Astrocyte (in vitro differentiated cells and primary cell): Measurements from ENCODE around the gene RAB11FIP4. TPM values are rescaled to one million over a fixed set of nuclear protein-coding genes. Genes with fewer than 3 reads are reported as not detected.
A peak's percentile ranks its signal among the peaks of the same experiment; 100 is the strongest.

Experiments
- DNase-seq: peaks from one replicate; pipeline ENCODE4 v3.0.0-alpha.2; 2010; ENCODE audit warnings: low read depth
- FAIRE-seq: peaks from 2 replicates; lab custom pipeline; 2011; peaks lifted over from hg19 to GRCh38; lab: Jason Lieb, UNC
- H2AFZ ChIP-seq: 2 replicates; pipeline ENCODE4 v1.6.0; 2012; ENCODE audit warnings: low read depth, low read length, inconsistent platforms
- H3K27ac ChIP-seq: 2 replicates; pipeline ENCODE4 v1.5.1; 2011; ENCODE audit warnings: low read depth, low read length, inconsistent platforms
- H3K27me3 ChIP-seq: 2 replicates; pipeline ENCODE4 v1.6.0; 2011; ENCODE audit warnings: low read length, inconsistent platforms; ENCODE audit not compliant: insufficient read depth
- H3K36me3 ChIP-seq: 2 replicates; pipeline ENCODE4 v1.5.1; 2011; ENCODE audit warnings: low read length, inconsistent platforms; ENCODE audit not compliant: insufficient read depth
- H3K4me1 ChIP-seq: 2 replicates; pipeline ENCODE4 v1.5.1; 2011; ENCODE audit warnings: low read length, inconsistent platforms; ENCODE audit not compliant: insufficient read depth
- H3K4me2 ChIP-seq: 2 replicates; pipeline ENCODE4 v1.6.0; 2012; ENCODE audit warnings: low read length, inconsistent platforms
- H3K4me3 ChIP-seq: 2 replicates; pipeline ENCODE4 v1.5.1; 2011; ENCODE audit warnings: low read depth, mild to moderate bottlenecking, low read length, inconsistent platforms; ENCODE audit not compliant: insufficient read depth
- H3K79me2 ChIP-seq: 2 replicates; pipeline ENCODE4 v1.6.0; 2012; ENCODE audit warnings: mild to moderate bottlenecking, low read length, inconsistent platforms; ENCODE audit not compliant: insufficient read depth
- H3K9ac ChIP-seq: 2 replicates; pipeline ENCODE4 v1.6.0; 2012; ENCODE audit warnings: mild to moderate bottlenecking, low read length, inconsistent platforms
- H3K9me3 ChIP-seq: 2 replicates; pipeline ENCODE4 v1.5.1; 2012; ENCODE audit warnings: low read depth, mild to moderate bottlenecking, low read length, inconsistent platforms; ENCODE audit not compliant: insufficient read depth
- H4K20me1 ChIP-seq: 2 replicates; pipeline ENCODE4 v1.6.0; 2012; ENCODE audit warnings: low read length, inconsistent platforms; ENCODE audit not compliant: insufficient read depth
- H3K27ac Mint-ChIP-seq: one replicate; pipeline ENCODE4 v1.8.0; 2021; ENCODE audit warnings: mild to moderate bottlenecking, mixed read lengths; ENCODE audit not compliant: unreplicated experiment
- H3K27me3 Mint-ChIP-seq: one replicate; pipeline ENCODE4 v1.8.0; 2021; ENCODE audit warnings: low read depth, mixed read lengths; ENCODE audit not compliant: unreplicated experiment
- H3K36me3 Mint-ChIP-seq: one replicate; pipeline ENCODE4 v1.8.0; 2021; ENCODE audit warnings: low read depth, mixed read lengths; ENCODE audit not compliant: unreplicated experiment
- H3K4me1 Mint-ChIP-seq: one replicate; pipeline ENCODE4 v1.8.0; 2021; ENCODE audit warnings: low read depth, mixed read lengths; ENCODE audit not compliant: unreplicated experiment
- H3K4me3 Mint-ChIP-seq: one replicate; pipeline ENCODE4 v1.8.0; 2021; ENCODE audit warnings: mild to moderate bottlenecking, moderate library complexity, mixed read lengths; ENCODE audit not compliant: unreplicated experiment
- H3K9me3 Mint-ChIP-seq: one replicate; pipeline ENCODE4 v1.8.0; 2021; ENCODE audit warnings: mild to moderate bottlenecking, mixed read lengths; ENCODE audit not compliant: unreplicated experiment
- EZH2 ChIP-seq: IDR thresholded peaks from 2 replicates; pipeline ENCODE4 v1.6.1; 2012; ENCODE audit warnings: mild to moderate bottlenecking, low read length, inconsistent platforms; ENCODE audit not compliant: insufficient read depth
- total RNA-seq: library from RNA; stranded (reverse); gene quantifications from 2 replicates; pipeline ENCODE4 v1.2.1, GENCODE V29; 2021
- TF ChIP-seq, protein P1 (sequence below): IDR thresholded peaks from 2 replicates; pipeline ENCODE4 v1.5.1; 2011; ENCODE audit warnings: low read depth, mild to moderate bottlenecking, inconsistent platforms, low read length, moderate library complexity; ENCODE audit not compliant: insufficient read depth

Gene RAB11FIP4
- total RNA-seq, 1 donor from 2014 or later: 4.4 TPM

DNA sequence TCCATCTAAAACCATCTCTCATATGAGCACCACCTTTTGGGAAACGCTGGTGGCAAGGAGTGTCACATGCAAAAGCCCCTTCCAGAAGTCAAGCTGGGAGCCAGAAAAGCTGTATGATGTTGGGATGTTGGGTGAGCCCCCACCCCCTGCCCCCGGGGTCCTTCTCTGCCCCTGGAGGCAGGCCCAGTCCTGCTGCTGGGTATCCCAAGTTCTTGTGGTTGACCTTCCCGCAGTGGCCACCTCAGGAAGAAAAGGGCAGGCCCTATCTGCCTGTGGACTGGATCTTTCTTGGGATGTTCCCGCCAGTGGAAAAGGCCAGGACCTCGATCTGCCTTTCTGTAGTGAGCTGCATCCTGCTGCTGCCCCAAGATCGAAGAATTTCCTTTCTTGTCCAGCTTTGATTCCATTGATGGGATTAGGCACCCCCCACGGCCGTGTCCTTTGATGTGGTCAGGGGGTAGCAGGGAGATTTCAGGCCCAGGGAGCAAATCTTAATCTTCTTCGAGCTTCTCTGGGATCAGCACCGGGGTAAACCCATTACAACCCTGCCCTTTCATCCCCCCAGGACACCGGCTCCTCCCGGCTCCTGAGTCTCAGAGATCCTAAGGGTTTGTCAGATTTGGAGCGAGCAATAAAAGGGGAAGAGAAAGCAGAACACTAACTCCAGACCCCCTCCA is 165.6 kb downstream of the RAB11FIP4 start:
- DNase-seq: no peak

DNA sequence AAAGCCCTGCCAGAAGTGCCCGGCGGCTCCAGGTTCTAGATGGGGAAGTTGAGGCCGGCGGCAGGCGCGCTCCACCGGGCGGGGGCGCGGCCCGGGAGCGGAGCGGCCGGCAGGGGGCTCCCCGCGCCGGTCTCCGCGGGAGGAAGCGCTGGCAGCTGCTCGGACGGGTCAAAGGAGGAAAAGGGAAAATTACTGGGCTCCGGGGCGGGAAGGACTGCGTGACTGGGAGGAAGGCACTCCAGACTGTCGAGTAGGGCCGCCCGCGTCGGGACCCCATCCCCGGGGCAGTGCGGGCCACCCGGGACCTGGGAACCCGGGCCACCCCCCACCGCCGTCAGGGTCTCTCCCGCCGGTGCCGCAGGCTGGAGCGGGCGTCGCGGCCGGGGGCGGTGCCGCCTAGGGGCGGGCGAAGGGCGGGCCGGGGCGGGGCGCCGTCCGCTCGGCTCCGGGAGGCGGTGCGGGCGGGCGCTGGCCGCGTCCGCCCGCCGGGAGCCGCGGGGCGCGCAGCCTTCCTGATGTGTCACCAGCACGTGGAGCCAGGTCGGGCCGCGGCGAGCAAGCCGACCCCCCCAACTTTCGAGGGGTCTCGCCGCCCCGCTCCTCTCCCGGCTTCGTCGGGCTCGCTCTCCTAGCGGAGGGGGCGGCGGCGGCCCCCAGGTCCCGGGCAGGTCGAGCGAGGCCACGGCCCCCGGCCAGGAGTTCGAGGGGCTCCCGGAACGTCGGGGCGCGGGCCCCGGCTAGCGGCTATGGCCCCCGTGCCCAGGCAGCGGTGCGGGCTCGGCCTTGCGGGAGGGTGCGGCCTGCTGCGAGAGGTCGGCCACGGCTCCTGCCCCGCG is 167.5 kb downstream of the RAB11FIP4 start:
- H3K4me1 Mint-ChIP-seq: peaks cover 17% of the 10 kb centered on the region
- peaks cover 29% of the 10 kb centered on the region for H3K4me1 ChIP-seq
- peak overlapping the region; percentile 74 for H2AFZ ChIP-seq
- H3K27me3 ChIP-seq: no peaks in the 10 kb centered on the region
- H3K79me2 ChIP-seq: peaks cover 48% of the 10 kb centered on the region
- H3K4me2 ChIP-seq: peak overlapping the region; percentile 98
- H3K4me3 Mint-ChIP-seq: peak overlapping the region; percentile 58
- H3K27ac Mint-ChIP-seq: no peak overlapping the region
- H3K36me3 ChIP-seq: peaks cover 11% of the 10 kb centered on the region
- TF ChIP-seq EZH2: no peak
- TF ChIP-seq, protein P1, sequence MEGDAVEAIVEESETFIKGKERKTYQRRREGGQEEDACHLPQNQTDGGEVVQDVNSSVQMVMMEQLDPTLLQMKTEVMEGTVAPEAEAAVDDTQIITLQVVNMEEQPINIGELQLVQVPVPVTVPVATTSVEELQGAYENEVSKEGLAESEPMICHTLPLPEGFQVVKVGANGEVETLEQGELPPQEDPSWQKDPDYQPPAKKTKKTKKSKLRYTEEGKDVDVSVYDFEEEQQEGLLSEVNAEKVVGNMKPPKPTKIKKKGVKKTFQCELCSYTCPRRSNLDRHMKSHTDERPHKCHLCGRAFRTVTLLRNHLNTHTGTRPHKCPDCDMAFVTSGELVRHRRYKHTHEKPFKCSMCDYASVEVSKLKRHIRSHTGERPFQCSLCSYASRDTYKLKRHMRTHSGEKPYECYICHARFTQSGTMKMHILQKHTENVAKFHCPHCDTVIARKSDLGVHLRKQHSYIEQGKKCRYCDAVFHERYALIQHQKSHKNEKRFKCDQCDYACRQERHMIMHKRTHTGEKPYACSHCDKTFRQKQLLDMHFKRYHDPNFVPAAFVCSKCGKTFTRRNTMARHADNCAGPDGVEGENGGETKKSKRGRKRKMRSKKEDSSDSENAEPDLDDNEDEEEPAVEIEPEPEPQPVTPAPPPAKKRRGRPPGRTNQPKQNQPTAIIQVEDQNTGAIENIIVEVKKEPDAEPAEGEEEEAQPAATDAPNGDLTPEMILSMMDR: peak; percentile 49
- no peaks in the 10 kb centered on the region for H3K9me3 ChIP-seq
- no peaks in the 10 kb centered on the region for H3K9me3 Mint-ChIP-seq
- FAIRE-seq (no peak), DNase-seq (peak; percentile 64)
- peaks cover 10% of the 10 kb centered on the region for H3K27me3 Mint-ChIP-seq
- H3K27ac ChIP-seq: peak overlapping the region; percentile 92
- no peaks in the 10 kb centered on the region for H3K36me3 Mint-ChIP-seq
- H3K9ac ChIP-seq: peak overlapping the region; percentile 95
- peak overlapping the region; percentile 79 for H3K4me3 ChIP-seq
- H4K20me1 ChIP-seq: peaks cover 30% of the 10 kb centered on the region

More for the DNA sequence above, 165.6 kb downstream of the RAB11FIP4 start:
- Mint-ChIP-seq H3K27me3 (peaks cover 17% of the 10 kb centered on the region), H3K4me1 (peaks cover 11% of the 10 kb centered on the region), H3K9me3 (no peaks in the 10 kb centered on the region), H3K4me3 (no peak overlapping the region), H3K27ac (no peak overlapping the region), H3K36me3 (no peaks in the 10 kb centered on the region)
- no peaks in the 10 kb centered on the region for H3K9me3 ChIP-seq
- no peak for TF ChIP-seq EZH2
- TF ChIP-seq, protein P1: no peak
- peaks cover 19% of the 10 kb centered on the region for H4K20me1 ChIP-seq
- no peak overlapping the region for H2AFZ ChIP-seq
- no peak overlapping the region for H3K4me3 ChIP-seq
- peaks cover 31% of the 10 kb centered on the region for H3K79me2 ChIP-seq
- no peak overlapping the region for H3K4me2 ChIP-seq
- no peak overlapping the region for H3K9ac ChIP-seq
- no peak overlapping the region for H3K27ac ChIP-seq
- peaks cover 21% of the 10 kb centered on the region for H3K4me1 ChIP-seq
- H3K27me3 ChIP-seq: no peaks in the 10 kb centered on the region
- no peak for FAIRE-seq
- no peaks in the 10 kb centered on the region for H3K36me3 ChIP-seq
